Uterus (tissue), 2 donors: ENCODE measurements around the gene ATXN1L.

Experiments
- POLR2A ChIP-seq, 2 donors: fragments of 450-650 bp; IDR thresholded peaks; one replicate each; pipeline ENCODE4 v1.6.1; 2016; ENCODE audit warnings: antibody characterized with exemption in 2 of 2, mild to moderate bottlenecking in 1 of 2, moderate library complexity in 1 of 2
- TF ChIP-seq, protein P1 (sequence below), 4 experiments: fragments of 200-600 bp in 2 of 4; fragments of 450-650 bp in 2 of 4; sonication (generic) in 2 of 4; IDR thresholded peaks; one replicate each; pipeline ENCODE4 v1.5.1; 2016 to 2019; ENCODE audit warnings: antibody characterized with exemption in 4 of 4, mild to moderate bottlenecking in 2 of 4, moderate library complexity in 1 of 4

DNA sequence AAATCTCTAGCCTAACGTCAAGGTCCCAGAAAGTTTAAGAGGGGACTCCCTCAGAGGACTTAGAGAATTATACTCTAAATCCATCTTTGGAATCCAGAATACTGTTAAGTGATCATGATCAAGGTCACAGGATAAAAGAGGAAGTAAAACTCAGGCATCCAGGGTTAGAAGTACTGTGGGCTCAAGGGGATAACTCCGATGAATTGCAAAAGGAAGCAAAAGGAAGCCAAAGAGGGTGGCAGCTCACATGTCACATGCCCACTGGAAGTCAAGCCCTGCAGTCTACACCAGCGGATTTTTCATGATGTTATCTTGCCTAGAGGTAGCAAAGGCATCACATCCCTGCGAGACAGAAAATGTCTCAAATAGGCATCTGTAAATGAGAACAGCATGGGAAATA is 34.4 kb downstream of the ATXN1L start:
- TF ChIP-seq, protein P1, sequence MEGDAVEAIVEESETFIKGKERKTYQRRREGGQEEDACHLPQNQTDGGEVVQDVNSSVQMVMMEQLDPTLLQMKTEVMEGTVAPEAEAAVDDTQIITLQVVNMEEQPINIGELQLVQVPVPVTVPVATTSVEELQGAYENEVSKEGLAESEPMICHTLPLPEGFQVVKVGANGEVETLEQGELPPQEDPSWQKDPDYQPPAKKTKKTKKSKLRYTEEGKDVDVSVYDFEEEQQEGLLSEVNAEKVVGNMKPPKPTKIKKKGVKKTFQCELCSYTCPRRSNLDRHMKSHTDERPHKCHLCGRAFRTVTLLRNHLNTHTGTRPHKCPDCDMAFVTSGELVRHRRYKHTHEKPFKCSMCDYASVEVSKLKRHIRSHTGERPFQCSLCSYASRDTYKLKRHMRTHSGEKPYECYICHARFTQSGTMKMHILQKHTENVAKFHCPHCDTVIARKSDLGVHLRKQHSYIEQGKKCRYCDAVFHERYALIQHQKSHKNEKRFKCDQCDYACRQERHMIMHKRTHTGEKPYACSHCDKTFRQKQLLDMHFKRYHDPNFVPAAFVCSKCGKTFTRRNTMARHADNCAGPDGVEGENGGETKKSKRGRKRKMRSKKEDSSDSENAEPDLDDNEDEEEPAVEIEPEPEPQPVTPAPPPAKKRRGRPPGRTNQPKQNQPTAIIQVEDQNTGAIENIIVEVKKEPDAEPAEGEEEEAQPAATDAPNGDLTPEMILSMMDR (IDR thresholded peaks at IDR 0.05) = no peak
- TF ChIP-seq POLR2A (IDR thresholded peaks at IDR 0.05) = no peak
